ENCODE results near the gene SRXN1.

Gene SRXN1

GRCh38 chr20:607476-607875 is 45.5 kb downstream of the SRXN1 start:
- DNase-seq (ENCODE audit: low read depth in 2 of 2): no peak

DNA sequence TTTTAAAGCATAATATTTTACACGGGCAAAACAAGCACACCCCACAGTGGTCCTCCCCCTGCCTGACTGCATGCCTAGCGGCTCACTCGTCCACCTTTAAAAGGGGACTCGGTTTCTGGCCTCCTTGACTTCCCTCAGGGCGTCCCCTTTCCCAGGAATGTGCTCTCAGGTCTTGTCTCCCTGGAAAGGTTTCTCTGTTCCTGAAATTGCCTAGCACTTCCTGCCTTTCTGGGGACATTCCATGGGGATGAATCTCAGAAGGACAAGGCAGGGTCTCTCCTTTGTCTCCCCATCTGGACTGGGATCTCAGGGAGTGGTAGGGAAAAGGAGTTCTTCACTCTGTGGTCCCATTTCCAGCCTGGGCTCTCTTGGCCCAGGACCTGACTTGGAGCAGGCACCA is 47.8 kb downstream of the SRXN1 start:
- no peak for DNase-seq (ENCODE audit: low read depth in 2 of 2)

- DNase-seq (ENCODE audit: low read depth in 2 of 2): no peak
Measured at GRCh38 chr20:603116-603640, 49.8 kb downstream of the SRXN1 start.

- DNase-seq (ENCODE audit: low read depth in 2 of 2): no peak
Measured at GRCh38 chr20:602111-602970, 50.7 kb downstream of the SRXN1 start.

- no peak for DNase-seq (ENCODE audit: low read depth in 2 of 2)
Measured at GRCh38 chr20:600736-601135, 52.3 kb downstream of the SRXN1 start.

DNA sequence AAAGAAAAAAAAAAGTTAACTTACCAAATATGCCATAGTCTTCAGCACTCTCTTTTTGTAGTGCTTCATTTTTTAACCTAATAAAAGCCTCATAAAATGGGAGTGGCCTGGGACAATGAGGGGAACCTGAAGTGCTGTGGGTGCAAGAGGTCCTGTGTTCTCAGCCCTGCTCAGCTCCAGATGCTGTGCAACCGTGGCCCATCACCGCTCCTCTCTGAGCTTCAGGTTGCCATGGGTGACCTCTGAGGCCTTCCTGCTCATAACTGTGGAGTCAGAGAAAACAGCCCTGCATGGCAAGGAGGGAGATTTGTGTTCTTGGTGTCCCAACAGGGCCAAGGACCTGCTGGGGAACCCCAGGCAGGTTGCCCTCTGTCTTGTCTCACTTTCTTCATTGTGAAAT is 52.9 kb downstream of the SRXN1 start:
- DNase-seq (ENCODE audit: low read depth in 2 of 2): no peak

DNA sequence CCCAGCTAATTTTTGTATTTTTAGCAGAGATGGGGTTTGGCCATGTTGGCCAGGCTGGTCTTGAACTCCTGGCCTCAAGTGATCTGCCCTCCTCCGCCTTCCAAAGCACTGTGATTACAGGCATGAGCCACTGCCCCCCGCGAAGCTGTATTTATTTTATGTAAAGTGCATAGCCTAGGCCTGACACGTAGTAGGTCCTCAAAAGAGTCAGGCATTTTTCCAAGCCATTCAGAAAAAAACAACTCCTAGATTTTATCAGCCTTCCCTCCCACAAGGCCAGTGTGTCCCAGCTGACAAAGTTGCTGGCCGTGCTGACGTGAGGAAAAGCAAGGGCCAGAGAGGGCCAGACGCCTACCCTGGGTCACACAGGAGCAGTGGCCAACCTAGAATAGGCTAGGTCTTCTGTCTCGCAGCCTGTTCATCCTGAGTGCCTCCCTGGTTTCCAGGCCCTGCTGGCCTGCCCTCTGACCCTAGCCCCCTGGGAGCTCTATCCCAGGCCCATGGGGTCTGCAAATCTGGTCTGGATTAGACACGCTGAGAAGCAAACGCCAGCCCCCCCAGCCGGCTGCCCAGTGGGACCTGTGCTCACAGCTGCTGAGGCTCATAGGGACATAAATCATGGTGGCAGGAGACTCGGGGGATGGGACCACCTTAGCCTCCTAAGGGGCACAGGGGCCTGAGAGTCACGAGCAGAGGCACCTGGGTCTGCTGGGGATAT is 54.7 kb downstream of the SRXN1 start:
- DNase-seq (ENCODE audit: low read depth in 2 of 2): no peak

DNA sequence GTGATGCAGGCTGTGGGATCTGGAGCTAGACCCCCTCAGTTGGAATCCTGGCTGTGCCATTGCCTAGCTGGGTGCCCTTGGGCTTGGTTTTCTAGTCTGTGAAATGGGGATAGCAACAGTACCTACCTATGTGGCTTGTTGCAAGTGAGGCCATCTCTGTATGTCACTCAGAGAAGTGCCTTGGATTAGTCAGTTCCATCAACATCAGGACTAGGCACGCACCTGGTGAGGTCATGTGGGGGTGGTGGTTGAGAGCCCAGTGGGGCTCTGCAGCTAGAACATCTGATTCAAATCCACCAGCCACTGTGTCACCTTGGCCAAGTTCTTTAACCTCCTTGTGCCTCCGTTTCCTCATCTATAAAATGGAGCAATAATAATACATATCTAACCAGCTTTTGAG is 55.4 kb downstream of the SRXN1 start:
- no peak for DNase-seq (ENCODE audit: low read depth in 2 of 2)
